Amniotic epithelial cell (primary cell): ENCODE results near the gene PDE8B.
"Not testable (repeated sequence)": the region's sequence is repeated elsewhere in the genome, so short reads cannot be mapped to it uniquely, and the experiment has no call there.

Source experiments
- DNase-seq: peaks from one replicate; pipeline ENCODE4 v3.0.0-alpha.2; 2010; ENCODE audit warnings: low read depth

Gene PDE8B

DNA sequence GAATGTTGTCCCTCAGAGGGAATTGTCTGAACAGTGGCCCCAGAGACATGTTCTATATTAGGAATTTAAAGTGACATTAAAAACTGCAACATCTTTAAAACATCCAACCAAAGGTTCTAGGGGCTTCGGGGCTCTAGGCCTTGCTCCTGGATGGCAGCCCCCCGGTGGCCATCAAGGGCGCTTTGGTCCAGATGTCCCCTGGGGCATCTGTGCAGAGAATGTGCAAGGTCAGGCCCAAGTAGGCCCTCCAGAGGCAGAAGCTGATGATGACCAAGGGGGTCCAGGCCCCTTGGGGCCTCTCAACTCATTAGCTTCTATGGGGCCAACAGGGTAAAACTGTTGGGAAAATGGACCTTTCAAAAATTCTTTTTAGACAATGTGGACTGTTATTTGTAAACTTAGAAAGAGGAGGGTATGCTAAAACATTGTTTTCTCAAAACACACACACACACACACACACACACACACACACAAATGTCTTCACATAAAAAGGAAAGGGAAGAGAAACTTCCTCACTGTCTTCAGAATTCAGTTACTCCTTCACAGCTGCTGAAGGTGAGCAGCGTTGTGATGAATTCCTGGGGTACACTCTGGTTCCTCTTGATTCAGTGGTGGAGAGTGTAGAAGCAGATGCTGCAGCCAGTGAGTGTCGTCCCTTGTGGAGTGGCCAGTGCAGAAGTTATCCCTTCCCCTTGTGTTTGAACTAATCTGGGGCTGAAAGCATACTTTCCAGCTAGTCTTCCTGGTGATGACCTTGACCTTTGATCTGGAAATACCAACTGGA lies 156.4 kb downstream of the PDE8B start:
- no peak for DNase-seq

GRCh38 chr5:77367741-77368140 lies 157.3 kb downstream of the PDE8B start:
- DNase-seq: peak; percentile 34

DNA sequence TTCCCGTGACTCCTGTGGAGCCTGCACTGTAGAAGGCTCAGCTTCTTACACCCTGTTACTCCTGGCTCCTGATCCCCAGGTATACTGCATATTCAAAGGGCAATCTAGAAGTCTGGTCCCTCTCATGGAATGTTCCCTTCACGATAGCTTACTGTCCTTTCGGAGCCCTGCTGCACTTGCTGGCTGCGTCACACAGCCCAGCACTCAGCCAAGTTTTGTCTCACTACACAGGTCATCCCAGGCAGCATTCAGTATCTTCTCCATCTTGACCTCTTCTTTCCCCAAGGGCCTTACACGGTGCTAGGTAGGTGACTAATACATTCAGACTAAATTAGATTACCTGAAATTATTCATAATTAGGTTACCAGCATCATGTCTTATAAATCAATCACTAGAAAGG lies 157.9 kb downstream of the PDE8B start:
- no peak for DNase-seq

DNA sequence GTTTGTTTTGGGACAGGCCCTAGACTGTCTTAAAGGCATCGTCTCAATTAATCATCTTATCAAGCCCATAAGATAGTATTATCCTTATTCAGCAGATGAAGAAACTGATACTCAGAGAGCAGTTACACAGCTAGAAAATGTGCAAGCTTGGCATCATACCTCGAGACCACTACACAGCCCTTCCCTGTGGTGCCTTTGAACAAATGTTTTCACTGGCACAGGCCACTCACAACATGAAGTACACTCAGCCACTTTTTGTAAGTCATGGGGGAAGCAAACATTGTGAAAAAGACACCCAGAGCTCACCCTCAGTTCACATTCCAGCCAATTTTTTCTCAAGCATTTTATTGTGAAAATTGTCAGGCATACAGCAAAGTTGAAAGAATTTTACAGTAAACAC lies 159.1 kb downstream of the PDE8B start:
- no peak for DNase-seq

DNA sequence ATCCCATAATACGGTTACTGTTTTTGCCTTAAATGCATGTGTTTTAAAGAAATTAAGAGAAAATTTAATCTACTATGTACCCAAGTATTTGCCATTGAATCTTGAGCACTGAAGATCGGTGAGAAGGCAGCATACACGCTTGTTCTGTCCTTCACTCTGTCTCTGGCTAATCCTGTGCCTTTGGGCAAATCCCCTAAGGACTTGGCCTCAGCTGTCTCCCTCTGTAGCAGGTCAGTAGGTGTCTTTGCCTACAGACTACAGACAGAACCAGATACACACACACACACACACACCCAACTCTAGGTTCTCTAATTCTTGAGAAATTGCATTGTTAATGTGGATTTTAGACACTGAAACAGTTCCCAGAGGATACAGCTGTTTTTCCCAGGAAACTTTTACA lies 164.2 kb downstream of the PDE8B start:
- no peak for DNase-seq

DNA sequence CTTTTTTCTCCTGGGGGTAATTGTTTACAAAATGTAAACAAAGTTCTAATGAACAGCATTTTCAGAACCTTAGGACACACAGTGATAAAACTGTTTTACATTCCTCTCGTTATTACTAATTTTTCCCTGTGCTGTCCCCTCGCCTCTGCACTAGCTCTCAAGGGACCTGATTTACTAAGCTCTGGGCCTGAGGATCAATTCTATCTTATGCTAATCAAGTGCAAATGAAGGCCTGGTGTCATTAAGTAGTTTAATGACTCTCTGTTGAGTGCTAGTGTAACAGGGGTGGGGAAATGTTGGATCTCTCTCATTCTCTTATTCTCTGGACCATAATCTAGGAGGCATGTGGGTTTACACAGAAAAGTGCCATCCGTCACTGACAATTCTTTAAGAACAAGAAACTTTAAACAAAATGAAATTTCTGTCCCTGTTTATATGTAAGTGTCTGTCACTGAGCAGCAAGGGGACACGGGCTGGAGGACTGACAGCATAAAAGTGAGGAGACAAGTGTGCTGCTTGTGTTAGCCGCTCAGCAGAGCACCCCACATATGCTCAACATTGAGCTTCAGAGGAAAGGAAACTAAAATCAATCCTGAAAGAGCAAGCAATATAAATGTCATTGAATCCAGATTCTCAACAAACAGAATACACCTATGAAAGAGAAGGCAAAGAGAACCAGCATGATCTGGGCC lies 166.3 kb downstream of the PDE8B start:
- no peak for DNase-seq

DNA sequence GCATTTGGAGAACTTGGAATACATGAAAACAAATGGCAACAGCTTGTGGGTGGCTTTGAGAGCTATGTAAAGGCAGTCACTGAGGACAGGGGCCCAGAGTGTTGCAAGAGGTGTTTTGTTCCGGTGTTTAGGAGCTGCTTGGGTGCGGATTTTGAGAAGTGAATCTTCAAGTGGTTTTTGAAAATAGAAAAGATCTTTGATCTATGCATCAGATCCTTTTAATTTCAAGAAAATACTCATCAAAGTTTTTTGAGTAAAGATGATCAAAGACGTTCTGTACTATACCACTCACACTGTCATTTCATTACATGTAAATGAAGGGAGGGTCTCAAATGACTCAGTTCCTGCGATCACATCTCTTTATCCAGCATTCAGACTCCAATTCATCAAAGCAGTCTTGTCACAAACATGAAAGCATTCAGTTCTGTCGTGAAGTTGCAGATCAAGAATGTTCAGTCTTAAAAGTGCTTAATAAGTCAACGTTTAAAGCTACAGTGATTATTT lies 169.1 kb downstream of the PDE8B start:
- DNase-seq: no peak

DNA sequence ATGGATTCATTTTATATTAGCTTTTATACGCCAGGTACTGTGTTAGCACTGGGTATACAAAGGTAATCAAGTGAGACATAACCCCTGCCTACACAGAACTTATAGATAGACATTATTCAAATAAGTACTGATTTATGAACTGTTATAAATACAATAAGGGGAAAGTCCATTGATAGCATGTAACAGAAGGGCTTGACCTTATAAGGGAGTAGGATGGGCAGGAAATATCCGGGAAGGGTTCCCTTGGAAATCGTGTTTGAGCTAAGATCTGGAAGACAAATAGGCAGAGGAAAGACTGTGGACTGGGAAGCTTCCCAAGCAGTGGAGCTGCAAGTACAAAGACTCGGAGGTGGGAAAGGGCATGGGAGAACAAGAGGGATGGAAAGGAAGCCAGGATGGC lies 170.2 kb downstream of the PDE8B start:
- no peak for DNase-seq

DNA sequence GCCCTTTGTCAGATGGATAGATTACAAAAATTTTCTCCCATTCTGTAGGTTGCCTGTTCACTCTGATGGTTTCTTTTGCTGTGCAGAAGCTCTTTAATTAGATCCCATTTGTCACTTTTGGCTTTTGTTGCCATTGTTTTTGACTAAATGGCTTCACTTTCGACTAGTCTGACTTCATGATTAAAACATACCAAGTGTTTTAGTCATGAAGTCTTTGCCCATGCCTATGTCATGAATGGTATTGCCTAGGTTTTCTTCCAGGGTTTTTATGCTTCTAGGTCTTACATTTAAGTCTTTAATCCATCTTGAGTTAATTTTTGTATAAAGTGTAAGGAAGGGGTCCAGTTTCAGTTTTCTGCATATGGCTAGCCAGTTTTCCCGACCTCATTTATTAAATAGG lies 172.9 kb downstream of the PDE8B start:
- not testable (repeated sequence) for DNase-seq

DNA sequence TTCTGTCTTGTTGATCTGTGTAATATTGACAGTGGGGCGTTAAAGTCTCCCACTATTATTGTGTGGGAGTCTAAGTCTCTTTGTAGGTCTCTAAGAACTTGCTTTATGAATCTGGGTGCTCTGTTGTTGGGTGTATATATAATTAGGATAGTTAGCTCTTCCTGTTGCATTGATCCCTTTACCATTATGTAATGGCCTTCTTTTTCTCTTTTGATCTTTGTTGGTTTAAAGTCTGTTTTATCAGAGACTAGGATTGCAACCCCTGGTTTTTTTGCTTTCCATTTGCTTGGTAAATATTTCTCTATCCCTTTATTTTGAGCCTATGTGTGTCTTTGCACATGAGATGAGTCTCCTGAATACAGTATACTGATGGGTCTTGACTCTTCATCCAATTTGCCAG lies 175.9 kb downstream of the PDE8B start:
- DNase-seq: not testable (repeated sequence)

DNA sequence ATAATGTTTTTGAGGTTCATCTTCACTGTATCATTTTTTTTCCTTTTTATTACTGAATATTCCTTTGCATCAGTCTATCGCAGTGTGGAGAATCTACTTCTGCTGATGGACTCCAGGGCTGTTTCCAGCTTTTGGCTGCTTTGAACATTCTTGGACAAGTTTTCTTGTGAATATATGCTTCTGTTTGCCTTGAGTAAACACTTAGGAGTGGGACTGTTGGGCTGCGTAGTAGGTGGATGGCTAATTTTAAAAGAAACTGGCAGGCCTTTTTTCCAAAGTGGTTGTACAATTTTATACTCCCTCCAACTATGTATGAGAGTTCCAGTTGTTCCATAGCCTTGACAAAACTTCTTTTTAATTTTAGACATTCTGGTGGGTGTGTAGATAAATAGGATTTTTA lies 179.3 kb downstream of the PDE8B start:
- DNase-seq: no peak

DNA sequence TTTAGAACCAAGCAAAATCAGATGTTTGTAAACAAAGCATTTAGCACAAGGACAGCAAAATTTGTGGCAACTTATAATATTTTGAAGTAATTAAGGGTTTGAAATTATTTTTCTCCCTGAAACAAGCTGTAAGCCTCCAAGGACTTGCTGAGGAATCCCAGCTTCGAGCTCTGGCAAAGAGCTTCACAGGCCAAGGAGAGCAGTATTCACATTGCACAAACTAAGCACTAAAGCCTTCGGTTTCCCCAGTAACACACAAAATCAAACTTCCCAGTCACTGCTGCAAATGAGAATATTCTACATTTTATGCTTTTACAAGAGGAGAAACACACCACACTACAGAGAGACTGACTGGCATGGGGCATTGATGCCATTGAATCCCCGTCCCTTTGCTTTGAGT lies 179.7 kb downstream of the PDE8B start:
- no peak for DNase-seq

DNA sequence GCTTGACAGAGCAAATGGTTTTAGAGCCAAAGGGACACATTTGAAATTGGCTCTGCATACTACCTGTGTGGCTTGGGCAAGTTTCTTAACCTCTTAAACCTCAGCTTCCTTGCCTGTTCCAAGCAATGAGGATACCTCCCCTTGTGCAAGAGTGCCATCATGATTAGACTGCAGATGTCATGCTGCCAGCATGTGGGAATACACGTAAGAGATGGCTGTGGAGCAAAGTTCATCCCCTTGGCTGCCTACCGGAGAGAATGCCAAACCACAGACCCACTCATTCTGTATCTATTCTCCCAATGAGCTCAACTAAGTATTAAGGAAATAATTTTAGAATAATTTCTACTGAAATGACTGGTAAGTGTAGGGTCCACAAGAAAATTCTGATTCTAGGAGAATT lies 180.3 kb downstream of the PDE8B start:
- peak; percentile 74 for DNase-seq

GRCh38 chr5:77391240-77391765 lies 180.8 kb downstream of the PDE8B start:
- no peak for DNase-seq

DNA sequence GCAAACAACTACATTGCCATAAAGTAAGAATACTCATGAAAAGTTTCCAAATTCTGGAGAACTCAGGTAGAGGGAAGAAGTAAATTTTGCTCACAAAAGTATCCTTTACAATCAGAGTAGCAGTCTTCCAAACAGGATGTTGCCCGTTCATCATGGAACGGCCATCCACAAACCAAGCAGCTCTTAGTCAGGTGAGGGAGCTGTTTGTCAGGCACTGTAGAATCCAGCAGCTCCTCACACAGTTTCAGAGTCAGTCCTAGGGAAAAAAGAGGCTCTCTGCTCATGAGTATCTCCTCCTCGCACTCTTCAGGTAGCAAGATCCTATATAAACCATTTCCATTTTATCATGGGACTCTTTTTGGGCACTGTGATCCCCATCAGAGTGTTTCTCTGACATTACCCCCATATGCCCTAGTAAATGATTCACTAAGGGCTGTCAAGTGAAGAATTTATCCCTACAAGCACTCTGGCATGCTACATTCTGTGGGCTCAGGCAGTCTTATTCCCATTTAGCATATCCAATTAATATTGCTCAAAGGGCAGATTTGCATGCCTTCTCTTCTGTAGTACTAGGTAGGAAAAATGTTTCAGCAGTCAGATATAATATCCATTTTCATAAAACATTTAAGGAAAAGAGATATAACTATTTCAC lies 183.7 kb downstream of the PDE8B start:
- no peak for DNase-seq

GRCh38 chr5:77396017-77396416 lies 185.5 kb downstream of the PDE8B start:
- no peak for DNase-seq

- no peak for DNase-seq
These were observed 187.3 kb downstream of the PDE8B start for GRCh38 chr5:77397686-77398292.

DNA sequence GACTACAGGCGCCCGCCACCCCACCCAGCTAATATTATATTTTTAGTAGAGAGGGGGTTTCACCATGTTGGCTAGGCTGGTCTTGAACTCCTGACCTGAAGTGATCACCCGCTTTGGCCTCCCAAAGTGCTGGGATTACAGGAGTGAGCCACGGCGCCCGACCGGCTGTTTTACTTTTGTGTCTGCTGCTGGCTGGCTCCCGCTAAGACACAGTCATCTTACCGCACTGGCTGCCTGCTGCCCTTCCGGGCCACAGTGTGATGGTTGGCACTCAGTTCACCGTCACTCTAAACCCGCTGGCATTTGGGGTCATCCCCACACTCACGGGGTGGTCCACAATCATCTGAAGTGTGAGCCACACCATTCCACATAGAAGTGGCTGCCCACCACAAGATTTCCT lies 188.0 kb downstream of the PDE8B start:
- DNase-seq: no peak

DNA sequence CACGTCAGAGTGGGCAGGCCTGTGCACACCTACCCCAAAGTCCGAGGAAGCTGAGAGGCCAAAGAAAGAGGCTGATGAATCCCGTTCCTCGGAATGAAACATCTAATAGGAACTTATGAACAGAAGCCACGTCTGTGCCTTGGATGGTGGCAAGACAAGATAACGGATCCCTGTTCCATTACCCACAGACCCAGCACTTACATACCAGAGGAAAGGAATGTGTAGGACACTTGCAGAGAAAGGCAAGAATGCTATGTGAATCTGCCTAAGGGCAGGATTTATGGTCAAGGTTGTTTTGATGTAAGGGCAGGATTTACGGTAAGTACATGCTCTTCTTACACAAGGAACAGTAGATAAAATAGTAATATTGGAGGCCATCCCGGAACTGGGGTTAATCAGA lies 188.4 kb downstream of the PDE8B start:
- DNase-seq: peak; percentile 73

DNA sequence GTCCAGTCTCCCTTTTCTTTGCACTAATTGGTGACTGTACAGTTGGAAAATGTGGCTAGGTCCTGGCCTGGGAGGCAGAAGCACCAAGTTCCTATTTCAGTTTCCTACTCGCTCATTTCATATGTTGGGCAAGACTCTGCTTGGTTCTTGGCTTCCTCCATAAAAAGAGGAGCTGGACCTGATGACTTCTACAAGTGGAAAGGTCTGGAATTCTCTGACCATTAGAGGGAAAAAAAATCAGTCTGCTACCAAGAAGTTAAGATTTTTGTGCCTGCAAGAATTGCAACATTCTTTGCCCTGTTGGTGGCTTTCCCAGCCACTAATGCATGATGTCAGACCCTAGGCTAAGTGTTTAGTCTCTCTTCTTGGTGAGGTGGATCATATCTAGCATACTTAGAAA lies 190.2 kb downstream of the PDE8B start:
- DNase-seq: peak; percentile 20

- no peak for DNase-seq
These were observed 192.3 kb downstream of the PDE8B start for GRCh38 chr5:77402796-77403195.

DNA sequence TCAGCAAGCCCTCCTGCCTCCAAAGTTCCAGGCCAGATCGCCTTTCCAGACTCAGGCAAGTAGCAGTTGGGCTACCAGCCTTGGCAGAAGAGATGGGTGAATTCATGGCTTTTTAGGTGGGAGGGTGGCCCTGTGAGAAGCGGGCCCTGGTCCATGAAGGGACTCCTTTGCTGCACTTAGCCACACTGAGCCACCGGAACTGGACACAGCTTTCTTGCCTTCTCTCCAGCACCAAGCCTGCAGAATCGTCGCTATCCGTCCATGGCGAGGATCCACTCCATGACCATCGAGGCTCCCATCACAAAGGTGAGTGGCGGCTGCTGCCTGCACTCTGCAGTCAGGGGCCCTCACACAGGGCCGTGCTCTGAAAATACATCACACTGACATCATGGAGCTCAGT lies 196.7 kb downstream of the PDE8B start:
- DNase-seq: no peak
